Suprapubic skin (tissue), 4 donors: ENCODE data around the gene RASA3. TPM values are rescaled to one million over a fixed set of nuclear protein-coding genes. Genes with fewer than 3 reads are reported as not detected.
"Not testable (repeated sequence)": the region's sequence is repeated elsewhere in the genome, so short reads cannot be mapped to it uniquely, and the experiment has no call there.

Source experiments
- DNase-seq, 2 donors: peaks; one replicate each; pipeline ENCODE4 v3.0.0-alpha.2; 2019; ENCODE audit warnings: low spot score in 2 of 2
- H3K27ac ChIP-seq: fragments of 200-600 bp; sonication (generic); one replicate; pipeline ENCODE4 v1.5.1; 2019
- H3K27me3 ChIP-seq: fragments of 200-600 bp; sonication (generic); one replicate; pipeline ENCODE4 v1.5.1; 2019
- H3K36me3 ChIP-seq: fragments of 200-600 bp; sonication (generic); one replicate; pipeline ENCODE4 v1.5.1; 2019
- H3K4me1 ChIP-seq: fragments of 200-600 bp; sonication (generic); one replicate; pipeline ENCODE4 v1.5.1; 2019
- H3K4me3 ChIP-seq: fragments of 200-600 bp; sonication (generic); one replicate; pipeline ENCODE4 v1.5.1; 2019; ENCODE audit warnings: mild to moderate bottlenecking
- H3K9me3 ChIP-seq: fragments of 200-600 bp; sonication (generic); one replicate; pipeline ENCODE4 v1.5.1; 2019
- EP300 ChIP-seq: sonication (generic); formaldehyde crosslinking; IDR thresholded peaks from one replicate; pipeline ENCODE4 v1.6.1; 2017; ENCODE audit warnings: antibody characterized with exemption
- POLR2A ChIP-seq, 2 donors: fragments of 450-650 bp; IDR thresholded peaks; one replicate each; pipeline ENCODE4 v1.6.1; 2017; ENCODE audit warnings: antibody characterized with exemption in 2 of 2, mild to moderate bottlenecking in 2 of 2, moderate library complexity in 2 of 2
- POLR2AphosphoS5 ChIP-seq, 3 donors: sonication (generic); formaldehyde crosslinking; IDR thresholded peaks; one replicate each; pipeline ENCODE4 v1.6.1; 2017; ENCODE audit warnings: antibody characterized with exemption in 3 of 3
- WGBS: methylation state at CpG from one replicate; pipeline ENCODE4 v1.1.5; 2018; 5-methylcytosine and 5-hydroxymethylcytosine counted together
- total RNA-seq, 4 donors: library from RNA; depleted of rRNA; stranded (reverse); fragments of >200 nt; gene quantifications; one replicate each; pipeline ENCODE4 v1.1.0, GENCODE V29; 2016
- TF ChIP-seq, protein P1 (sequence below), 2 donors: fragments of 200-600 bp in 1 of 2; fragments of 450-650 bp in 1 of 2; sonication (generic) in 1 of 2; IDR thresholded peaks; one replicate each; pipeline ENCODE4 v1.5.1; 2016 to 2019; ENCODE audit warnings: antibody characterized with exemption in 2 of 2, mild to moderate bottlenecking in 1 of 2, moderate library complexity in 1 of 2

RASA3 gene
- total RNA-seq, 4 donors from 2014 or later = 15.3 to 37.1 (median 16.4) TPM

DNA sequence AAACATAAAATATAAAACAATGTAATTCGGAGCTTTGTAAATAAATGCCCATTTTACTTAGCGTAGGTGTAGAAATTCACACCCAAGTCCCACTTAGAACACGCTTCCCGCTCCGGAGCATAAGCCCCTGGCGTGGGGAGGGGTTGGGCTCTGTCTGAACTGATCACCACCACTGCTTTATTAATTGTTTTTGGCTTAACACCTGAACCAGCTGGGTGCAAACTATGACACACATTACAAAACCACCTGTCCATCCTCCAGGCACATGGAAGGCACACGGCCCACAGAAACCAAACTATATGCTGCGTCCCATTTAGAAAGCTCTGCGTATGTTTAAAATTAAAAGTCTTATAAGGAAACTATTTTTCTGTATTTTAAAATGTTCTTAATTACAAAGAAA lies 25.9 kb downstream of the RASA3 start:
- 92% methylated on average over 9 of the region's 9 CpGs for WGBS
- Histone ChIP-seq H3K27ac (no peak overlapping the region), H3K27me3 (no peaks in the 10 kb centered on the region), H3K4me1 (peaks cover 22% of the 10 kb centered on the region), H3K9me3 (no peaks in the 10 kb centered on the region), H3K4me3 (no peak overlapping the region), H3K36me3 (no peaks in the 10 kb centered on the region)
- DNase-seq = no peak
- TF ChIP-seq EP300 (no peak), POLR2AphosphoS5 (IDR thresholded peaks at IDR 0.05) (no peak), POLR2A (IDR thresholded peaks at IDR 0.05) (no peak)
- TF ChIP-seq, protein P1, sequence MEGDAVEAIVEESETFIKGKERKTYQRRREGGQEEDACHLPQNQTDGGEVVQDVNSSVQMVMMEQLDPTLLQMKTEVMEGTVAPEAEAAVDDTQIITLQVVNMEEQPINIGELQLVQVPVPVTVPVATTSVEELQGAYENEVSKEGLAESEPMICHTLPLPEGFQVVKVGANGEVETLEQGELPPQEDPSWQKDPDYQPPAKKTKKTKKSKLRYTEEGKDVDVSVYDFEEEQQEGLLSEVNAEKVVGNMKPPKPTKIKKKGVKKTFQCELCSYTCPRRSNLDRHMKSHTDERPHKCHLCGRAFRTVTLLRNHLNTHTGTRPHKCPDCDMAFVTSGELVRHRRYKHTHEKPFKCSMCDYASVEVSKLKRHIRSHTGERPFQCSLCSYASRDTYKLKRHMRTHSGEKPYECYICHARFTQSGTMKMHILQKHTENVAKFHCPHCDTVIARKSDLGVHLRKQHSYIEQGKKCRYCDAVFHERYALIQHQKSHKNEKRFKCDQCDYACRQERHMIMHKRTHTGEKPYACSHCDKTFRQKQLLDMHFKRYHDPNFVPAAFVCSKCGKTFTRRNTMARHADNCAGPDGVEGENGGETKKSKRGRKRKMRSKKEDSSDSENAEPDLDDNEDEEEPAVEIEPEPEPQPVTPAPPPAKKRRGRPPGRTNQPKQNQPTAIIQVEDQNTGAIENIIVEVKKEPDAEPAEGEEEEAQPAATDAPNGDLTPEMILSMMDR (IDR thresholded peaks at IDR 0.05) = no peak

DNA sequence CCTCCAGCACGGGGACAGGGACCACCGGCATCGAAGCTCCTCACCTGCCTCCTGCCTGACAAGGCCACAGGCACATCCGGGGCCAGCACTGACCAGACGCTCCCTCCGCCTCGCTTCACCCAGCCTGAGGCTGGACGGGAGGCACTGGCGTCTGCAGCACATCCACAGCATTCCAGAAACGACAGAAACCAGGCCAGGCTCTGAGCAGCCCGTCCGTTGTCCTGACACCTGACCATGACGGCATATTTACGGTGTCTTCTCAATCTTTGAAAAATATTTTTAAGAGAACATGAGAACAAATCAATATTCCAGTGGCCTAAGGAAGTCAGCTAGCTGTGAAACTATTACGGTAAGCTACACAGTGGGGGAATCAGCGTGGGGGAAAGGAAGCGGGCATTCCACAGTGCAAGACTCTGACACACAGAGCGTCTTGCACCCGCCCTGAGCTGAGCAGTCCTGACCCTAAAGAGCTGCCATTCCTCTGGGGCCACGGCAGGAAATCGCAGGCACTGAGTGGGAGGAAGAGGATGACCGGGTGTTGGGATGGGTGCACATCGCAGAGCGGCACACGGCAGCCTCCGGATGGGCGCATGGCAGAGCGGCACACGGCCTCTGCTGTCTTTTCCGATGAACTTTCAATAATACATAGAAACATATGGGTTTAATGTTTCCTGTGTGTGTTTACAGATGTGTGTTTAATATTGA lies 26.8 kb downstream of the RASA3 start:
- H3K27ac ChIP-seq = no peak overlapping the region
- no peaks in the 10 kb centered on the region for H3K9me3 ChIP-seq
- no peaks in the 10 kb centered on the region for H3K36me3 ChIP-seq
- DNase-seq = peak in 1 of 2 donors; percentile 34
- H3K27me3 ChIP-seq = no peaks in the 10 kb centered on the region
- WGBS = 81% methylated on average over 23 of the region's 30 CpGs
- H3K4me1 ChIP-seq = peaks cover 28% of the 10 kb centered on the region
- no peak overlapping the region for H3K4me3 ChIP-seq
- no peak for TF ChIP-seq POLR2AphosphoS5 (IDR thresholded peaks at IDR 0.05)
- no peak for TF ChIP-seq POLR2A (IDR thresholded peaks at IDR 0.05)
- TF ChIP-seq, protein P1 (IDR thresholded peaks at IDR 0.05) = no peak
- no peak for TF ChIP-seq EP300

DNA sequence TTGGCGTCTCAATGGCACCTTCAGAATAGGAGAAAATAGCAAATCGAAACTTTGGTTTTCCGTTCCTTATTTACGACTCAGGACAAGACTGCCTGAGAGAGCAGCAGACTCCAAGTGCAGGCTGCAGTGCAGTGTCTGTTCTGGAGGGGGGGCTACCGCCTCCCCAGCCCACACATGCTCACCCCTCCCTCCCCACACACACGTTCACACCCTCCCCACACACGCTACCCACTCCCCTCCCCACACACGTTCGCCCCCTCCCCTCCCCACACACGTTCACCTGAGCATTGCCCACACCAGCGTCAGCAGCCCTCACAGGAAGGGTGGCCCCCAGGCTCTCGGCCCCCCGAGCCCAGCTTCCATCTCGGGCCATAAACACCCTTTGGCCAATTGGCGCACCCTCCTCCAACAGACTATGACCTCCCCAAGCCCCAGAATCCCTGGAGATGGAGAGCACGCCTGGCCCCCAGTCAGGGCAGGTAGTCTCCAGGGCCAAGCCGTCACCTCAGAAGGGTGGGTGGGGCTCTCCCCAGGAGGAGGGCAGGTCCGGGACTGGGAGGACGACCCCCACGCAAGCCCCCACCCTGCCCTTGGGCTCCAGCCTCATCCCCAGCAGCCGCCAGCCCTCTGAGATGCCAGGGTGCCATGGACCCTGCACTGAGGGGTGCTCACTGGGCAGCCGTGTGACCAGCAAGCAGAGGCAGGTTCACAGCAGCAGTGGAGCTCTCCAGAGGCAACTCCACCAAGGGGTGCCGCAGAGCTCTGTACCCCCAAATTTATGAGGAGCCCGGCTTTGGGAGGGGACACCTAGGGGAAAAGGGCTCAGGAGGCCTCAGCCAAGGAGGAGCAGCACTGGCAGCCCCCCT lies 27.5 kb downstream of the RASA3 start:
- Histone ChIP-seq H3K27me3 (no peaks in the 10 kb centered on the region), H3K9me3 (no peaks in the 10 kb centered on the region), H3K4me1 (peaks cover 26% of the 10 kb centered on the region), H3K36me3 (no peaks in the 10 kb centered on the region), H3K4me3 (no peak overlapping the region), H3K27ac (no peak overlapping the region)
- peak in 1 of 2 donors; percentile 57 for DNase-seq
- TF ChIP-seq POLR2AphosphoS5 (IDR thresholded peaks at IDR 0.05) (no peak), POLR2A (IDR thresholded peaks at IDR 0.05) (no peak), EP300 (no peak)
- TF ChIP-seq, protein P1 (IDR thresholded peaks at IDR 0.05) = no peak
- 79% methylated on average over 18 of the region's 24 CpGs for WGBS

DNA sequence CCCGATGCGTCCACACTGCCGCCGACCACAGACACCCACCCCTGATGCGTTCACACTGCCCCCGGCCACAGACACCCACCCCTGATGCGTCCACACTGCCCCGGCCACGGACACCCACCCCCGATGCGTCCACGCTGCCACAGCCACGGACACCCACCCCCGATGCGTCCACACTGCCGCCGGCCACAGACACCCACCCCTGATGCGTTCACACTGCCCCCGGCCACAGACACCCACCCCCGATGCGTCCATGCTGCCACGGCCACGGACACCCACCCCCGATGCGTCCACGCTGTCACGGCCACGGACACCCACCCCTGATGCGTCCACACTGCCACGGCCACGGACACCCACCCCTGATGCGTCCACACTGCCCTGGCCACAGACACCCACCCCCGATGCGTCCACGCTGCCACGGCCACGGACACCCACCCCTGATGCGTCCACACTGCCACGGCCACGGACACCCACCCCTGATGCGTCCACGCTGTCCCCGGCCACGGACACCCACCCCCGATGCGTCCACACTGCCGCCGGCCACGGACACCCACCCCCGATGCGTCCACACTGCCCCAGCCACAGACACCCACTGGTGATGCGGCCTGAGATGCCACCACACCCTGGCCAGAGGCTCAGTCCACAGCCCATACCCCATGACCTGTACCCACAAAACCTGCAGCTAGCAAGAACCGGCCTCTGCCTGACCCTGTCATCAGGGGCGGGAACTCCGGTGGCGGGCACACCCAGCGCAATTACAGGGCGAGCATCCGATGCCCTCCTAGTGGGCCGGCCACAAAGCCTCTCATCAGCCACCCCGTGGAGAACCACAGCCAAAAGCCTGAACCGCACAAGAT lies 28.4 kb downstream of the RASA3 start:
- no peaks in the 10 kb centered on the region for H3K36me3 ChIP-seq
- 97% methylated on average over 6 of the region's 62 CpGs for WGBS
- H3K27me3 ChIP-seq = no peaks in the 10 kb centered on the region
- H3K9me3 ChIP-seq = no peaks in the 10 kb centered on the region
- DNase-seq = peak in 1 of 2 donors; percentile 54
- H3K4me3 ChIP-seq = no peak overlapping the region
- TF ChIP-seq POLR2A (IDR thresholded peaks at IDR 0.05) = no peak
- no peak for TF ChIP-seq EP300
- no peak for TF ChIP-seq POLR2AphosphoS5 (IDR thresholded peaks at IDR 0.05)
- TF ChIP-seq, protein P1 (IDR thresholded peaks at IDR 0.05) = no peak
- no peak overlapping the region for H3K27ac ChIP-seq
- H3K4me1 ChIP-seq = peaks cover 22% of the 10 kb centered on the region

DNA sequence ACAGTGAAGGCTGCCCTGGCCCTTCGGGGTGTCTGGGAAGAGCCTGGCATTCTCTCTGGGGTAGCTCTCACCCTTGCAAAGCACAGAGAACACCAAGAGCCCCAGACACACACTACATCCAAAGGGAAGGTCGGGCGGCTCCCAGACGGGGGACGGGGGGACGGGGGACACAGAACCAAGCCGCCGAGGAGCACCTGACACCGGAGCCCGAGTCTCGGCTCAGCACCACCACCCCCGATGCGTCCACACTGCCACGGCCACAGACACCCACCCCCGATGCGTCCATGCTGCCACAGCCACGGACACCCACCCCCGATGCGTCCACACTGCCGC lies 29.2 kb downstream of the RASA3 start:
- H3K9me3 ChIP-seq, H3K27me3 ChIP-seq, H3K4me3 ChIP-seq, H3K27ac ChIP-seq, H3K36me3 ChIP-seq: not testable (repeated sequence)
- peaks cover 23% of the 10 kb centered on the region for H3K4me1 ChIP-seq
- DNase-seq = peak in 1 of 2 donors; percentile 51
- WGBS = no CpG with 5 or more reads among the region's 20 CpGs
